CD4-positive, alpha-beta T cell treated with Interleukin-10 for 1 hour (primary cell): ENCODE results near the gene IL17RA.
"Not testable (repeated sequence)": the region's sequence is repeated elsewhere in the genome, so short reads cannot be mapped to it uniquely, and the experiment has no call there.

Source experiments
- DNase-seq: peaks from one replicate; pipeline ENCODE4 v3.0.0-alpha.2; 2020

The IL17RA gene, protein sequence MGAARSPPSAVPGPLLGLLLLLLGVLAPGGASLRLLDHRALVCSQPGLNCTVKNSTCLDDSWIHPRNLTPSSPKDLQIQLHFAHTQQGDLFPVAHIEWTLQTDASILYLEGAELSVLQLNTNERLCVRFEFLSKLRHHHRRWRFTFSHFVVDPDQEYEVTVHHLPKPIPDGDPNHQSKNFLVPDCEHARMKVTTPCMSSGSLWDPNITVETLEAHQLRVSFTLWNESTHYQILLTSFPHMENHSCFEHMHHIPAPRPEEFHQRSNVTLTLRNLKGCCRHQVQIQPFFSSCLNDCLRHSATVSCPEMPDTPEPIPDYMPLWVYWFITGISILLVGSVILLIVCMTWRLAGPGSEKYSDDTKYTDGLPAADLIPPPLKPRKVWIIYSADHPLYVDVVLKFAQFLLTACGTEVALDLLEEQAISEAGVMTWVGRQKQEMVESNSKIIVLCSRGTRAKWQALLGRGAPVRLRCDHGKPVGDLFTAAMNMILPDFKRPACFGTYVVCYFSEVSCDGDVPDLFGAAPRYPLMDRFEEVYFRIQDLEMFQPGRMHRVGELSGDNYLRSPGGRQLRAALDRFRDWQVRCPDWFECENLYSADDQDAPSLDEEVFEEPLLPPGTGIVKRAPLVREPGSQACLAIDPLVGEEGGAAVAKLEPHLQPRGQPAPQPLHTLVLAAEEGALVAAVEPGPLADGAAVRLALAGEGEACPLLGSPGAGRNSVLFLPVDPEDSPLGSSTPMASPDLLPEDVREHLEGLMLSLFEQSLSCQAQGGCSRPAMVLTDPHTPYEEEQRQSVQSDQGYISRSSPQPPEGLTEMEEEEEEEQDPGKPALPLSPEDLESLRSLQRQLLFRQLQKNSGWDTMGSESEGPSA

DNA sequence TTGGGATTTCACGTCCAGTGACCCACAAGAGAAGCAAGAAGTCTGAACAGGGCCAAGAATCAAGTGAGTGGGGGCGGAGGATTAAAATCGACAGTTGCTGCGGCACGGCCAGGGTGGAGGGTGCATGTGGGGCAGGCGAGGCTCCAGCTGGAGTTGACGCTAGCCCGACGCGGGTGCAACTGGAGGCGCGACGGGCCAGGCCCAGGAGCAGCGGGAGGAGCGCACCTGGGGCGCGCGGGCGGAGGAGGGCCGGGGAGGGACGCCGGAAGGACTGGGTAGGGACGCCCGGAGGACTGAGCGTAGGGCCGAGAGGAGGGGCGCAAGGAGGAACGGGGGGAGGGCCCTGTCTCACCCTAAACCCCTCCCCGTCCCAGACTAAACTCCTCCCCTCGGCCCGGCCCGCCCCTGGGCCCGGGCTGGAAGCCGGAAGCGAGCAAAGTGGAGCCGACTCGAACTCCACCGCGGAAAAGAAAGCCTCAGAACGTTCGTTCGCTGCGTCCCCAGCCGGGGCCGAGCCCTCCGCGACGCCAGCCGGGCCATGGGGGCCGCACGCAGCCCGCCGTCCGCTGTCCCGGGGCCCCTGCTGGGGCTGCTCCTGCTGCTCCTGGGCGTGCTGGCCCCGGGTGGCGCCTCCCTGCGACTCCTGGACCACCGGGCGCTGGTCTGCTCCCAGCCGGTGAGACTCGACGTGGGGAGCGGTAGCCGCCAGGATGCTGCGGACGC, at the start of gene IL17RA:
Gene IL17RA (plus strand): TSS at position 447 of the 723 bp plus-strand sequence. CDS start 92 bp downstream, at position 539.
- peak; percentile 96 for DNase-seq

DNA sequence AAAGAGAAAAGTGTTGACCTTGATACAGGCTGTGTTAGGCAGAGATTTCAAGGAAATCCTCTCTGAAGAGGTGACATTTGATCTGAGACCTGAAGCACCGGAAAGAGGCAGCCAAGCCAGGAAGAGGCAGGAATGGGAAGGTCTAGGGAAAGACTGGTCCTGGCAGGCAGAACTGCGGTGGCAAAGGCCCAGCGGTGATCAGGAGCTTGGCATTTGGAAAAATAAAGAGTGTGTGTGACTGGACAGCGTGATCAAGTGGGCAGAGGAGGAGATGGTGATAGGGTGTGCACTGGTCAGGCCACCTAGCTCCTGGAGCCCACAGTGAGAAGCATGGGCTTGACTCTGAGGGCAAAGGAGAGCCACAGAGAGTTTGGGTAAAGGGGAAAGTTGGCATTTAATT, 49.6 kb upstream of the IL17RA start:
- DNase-seq = no peak

DNA sequence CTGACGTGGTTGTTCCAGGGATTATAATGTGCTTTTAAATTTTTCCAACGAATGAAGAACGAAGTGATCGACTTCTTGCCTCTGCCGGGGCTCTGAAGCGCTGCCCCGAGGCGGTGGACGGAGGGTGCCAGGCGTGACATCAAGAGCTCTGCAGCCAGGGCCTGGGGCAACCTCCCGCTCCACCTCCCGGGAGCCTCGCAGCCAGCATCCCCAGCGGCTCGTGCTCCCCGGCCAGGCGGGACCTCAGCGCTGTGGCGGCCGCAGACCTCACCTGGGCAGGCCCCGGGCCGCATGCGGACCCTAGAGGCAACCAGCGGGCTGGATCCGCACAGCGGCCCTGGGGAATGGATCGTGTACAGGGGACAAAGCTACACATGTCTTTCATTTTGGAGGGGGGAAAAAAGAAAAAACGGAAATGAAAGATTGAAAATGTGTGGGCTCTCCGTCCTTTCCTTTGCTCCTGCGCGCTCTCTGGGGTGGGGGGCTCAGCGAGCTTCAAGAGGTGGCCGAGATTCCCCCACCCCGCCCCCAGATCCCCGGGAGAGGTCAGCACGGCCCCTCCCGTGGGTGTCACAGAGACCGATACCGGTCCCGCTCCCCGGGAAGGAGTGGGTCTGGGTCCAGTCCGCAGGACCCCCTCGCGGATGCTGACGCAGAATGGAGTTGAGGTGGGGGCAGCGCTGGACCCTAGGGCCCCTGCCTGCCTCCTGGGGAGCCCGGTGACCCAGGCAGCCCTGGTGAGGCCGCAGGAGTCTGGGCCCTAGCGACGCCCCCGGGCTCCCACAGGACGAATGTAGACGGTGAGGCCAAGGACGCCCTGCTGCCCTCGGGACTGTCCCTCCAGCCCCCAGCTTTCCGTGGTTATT, 48.6 kb upstream of the IL17RA start:
- DNase-seq = not testable (repeated sequence)

DNA sequence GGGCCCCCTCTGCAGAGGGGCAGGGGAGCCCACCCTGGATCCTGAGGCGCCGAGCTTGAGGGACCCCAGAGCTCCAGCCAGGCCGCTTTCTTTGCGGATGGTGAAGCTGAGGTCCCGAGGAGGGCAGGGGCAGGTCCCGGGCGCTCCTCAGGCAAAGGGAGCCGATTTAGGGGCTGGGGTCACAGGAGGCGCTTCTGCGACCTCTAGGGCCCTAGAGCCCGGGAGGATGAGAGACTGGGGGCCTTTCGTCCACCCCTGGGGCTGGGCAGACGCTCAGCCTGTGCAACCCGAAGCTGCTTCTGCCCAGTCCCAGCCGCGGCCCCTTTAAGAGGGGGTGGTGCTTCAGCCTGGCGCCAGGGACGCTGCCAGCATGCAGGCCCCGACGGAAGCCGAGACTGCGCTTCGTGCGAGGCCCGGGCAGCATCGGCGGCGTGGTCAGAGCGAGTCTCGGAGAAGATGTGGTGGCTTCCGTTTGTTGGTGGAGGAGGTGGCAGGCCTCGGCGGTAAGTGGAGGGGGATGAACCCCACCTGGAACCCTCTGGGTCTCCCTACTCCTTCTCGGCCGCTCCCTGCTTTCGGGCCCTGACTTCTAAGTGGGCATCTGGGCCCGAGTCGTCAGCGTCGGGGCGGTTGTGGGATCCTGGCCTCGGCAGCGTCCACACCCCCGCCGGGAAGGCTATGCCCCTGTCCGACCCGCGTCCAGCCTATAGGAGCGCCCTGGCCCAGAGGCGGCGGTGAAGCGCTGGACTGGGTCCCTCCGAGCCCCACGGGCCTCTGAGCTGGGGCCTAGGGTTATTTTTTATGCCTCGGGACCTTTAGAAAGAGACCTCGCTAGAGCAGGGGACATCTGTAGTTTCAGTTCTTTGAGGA, 47.7 kb upstream of the IL17RA start:
- peak; percentile 6 for DNase-seq

DNA sequence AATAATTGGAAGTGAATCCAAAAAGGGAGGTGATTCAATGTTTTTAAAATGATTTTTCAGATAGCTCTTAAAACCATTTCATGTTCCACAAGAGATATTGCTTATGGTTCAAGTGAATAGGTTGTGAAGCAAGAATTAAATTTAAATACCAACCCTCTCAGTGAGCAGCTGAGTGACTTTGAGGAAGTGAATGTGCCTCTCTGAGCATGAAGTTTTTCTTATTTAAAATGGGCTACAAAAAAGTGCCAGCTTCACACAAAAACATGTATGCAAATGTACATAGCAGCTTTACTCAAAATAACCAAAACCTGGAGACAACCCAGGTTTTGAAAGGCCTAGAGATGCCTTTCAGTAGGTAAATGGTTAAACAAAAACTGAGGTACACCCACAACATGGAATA, 41.3 kb upstream of the IL17RA start:
- no peak for DNase-seq

DNA sequence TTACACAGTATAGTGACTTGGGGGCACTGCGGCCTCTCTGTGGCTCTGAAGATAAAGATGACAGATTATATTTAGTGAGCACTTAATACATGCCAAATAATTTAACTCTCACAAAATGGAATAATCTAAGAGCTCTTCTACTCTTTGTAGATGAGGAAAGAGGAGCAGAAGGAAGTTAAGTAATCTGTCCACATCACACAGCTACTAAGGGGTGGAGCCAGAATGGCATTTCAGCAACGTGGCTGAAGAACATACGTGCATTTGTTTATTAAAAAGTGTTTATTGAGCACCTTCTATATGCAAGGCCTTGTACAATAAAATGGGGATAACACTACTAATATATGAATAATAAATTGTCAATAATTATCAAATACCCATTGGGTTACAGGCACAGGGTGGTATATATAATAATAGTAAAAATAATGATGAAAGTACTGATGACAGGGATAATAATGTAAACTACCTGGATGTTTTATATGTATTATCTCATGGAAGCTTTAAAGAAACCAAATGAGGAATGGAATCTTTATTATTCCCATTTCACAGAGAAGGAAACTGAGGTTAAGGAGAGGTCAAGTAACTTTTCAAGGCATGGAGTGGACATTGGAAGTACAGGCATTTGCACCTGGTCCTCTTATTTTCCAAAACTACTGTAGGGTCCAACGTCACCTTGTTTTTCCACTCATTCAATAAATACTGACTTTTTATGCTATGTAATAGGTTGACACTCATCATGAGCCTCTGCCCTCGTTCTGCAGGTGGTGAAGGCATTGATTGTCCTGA, 38.0 kb upstream of the IL17RA start:
- DNase-seq = no peak

DNA sequence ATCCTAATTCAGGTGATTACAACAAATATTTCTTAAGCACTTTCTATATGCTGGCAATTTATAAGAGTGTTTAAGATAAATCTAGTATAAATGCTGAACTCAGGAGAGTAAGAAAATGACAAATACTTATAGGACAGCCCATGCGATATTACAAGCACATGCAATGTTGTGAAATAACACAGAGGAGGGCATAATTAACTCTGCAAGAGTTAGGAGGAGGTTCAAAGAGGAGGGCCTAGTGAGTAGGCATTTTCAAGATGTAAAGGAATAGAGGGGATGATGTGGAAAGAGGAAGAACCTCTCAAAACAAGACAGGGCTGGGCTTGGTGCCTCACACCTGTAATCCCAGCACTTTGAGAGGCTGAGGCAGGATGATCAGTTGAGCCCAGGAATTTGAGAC, 37.1 kb upstream of the IL17RA start:
- no peak for DNase-seq

DNA sequence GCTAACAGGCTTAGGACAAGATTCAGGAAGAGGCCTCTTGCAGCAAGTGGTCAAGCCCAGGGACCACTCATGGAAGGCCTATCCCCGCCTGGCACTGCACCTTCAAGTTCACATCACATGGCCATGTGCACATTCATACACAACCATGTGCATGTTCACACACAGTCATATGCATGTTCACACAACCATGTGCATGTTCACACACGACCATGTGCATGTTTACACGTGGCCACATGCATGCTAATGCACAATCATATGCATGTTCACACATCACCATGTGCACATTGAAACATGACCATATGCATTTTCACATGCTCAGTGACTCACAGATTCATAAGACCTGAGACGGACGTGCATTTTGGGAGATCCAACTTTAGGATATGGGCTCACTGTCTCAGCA, 28.7 kb upstream of the IL17RA start:
- DNase-seq = no peak

DNA sequence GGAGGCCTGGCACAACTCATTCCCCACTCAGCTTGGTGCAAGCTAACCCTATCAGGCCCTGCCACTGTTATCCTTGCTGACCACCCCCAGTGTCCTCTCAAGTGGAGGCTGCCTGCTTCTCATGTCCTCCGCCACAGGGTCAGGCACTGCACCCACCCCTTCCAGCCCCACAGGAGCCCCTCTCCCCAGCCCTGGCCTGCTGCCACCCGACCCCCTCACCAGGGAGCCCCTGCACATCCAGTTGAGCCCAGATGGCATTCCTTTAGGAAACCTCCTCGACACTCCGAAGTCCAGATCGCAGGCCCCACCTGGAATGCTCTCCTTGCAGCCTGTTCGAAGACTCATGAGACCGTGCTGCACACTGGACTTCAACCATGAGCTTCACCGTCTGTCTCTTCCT, 28.0 kb upstream of the IL17RA start:
- no peak for DNase-seq

DNA sequence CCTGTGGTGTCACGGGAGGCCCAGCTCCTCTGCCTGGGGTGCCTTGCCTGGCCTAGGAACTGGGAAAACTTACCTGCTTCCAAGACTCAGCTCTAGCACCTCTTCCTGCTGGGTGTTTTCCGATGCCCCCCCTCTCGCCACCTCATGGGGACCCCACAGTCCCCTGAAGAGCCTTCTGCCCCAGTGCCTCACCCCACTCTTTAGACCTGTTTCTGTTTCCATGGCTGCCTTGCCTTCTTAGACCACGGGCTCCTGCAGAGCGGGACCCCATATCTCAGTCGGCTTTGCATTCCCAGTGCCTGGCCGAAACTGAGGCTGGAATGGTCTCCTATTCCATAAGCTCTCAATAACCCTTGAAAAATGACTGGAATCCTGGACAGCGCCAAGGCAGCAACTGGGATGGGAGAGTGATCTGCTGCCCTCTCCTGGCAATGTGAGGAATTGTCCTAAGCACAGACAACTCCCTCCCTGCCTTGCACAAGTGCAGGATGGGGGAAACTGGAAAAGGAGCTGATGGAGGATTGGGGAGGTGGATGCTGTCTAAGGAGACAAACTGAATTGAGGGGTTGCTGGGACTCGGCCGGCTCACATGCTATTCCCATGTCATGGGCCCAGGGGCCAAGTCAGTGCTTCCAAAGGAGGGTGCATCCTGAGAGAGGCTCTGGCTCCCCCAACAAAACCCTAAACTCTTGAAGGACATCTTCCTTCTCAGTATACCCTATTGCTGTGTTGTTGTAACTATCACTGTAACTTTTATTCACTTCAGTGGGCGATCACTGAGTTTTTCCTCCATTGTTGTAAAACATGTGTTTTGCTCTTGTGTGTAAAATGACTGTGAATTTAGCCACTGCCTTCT, 26.6 kb upstream of the IL17RA start:
- peak; percentile 50 for DNase-seq

DNA sequence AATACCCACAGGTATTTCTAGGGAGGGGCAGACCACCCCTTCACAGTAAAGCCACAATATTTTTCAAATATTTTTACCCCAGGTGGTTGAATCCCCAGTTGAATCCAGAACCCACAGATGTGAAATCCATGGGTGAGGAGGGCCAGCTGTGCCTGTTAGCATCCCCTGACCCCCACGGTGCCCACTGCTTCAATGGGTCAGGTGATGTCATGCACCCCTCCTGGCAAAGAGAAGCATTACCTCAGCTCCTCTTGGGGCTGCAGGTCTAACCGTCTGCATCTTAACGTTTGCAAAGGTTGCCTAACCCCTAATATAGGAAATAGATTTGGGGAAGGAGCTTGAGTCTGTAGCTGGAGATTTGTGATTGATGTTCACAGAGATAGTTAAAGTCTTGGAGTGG, 24.7 kb upstream of the IL17RA start:
- DNase-seq = no peak

DNA sequence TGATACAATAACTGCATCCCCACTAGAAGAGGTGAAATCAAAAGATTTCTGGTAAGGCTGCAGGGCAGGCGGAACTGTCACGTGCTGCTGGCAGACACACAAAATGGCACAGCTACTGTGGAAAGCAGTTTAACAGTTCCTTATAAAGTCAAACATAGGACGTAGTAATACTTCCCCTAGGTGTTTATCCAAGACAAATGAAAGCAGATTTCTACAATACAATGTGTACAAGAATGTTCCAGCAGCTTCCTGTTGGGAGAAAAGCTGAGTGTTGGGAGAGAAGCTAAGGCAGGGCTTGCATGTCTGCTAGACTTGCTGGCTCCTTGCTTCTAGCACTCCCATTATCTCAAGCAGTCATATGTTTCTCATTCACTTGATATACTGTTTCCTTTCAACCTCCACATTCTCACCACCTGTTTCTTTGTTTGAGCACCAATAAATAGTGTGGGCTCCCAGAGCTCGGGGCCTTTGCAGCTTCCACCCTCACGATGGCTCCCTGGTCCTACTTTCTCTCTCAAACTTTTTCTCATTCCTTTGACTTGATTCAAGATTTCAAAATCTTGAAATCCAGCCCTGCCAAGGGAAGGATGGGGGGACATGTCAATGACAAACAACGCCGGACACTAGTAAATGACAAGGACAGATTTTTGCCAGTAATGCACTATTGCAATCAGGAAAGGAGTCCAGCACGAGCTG, 21.2 kb upstream of the IL17RA start:
- DNase-seq = no peak

DNA sequence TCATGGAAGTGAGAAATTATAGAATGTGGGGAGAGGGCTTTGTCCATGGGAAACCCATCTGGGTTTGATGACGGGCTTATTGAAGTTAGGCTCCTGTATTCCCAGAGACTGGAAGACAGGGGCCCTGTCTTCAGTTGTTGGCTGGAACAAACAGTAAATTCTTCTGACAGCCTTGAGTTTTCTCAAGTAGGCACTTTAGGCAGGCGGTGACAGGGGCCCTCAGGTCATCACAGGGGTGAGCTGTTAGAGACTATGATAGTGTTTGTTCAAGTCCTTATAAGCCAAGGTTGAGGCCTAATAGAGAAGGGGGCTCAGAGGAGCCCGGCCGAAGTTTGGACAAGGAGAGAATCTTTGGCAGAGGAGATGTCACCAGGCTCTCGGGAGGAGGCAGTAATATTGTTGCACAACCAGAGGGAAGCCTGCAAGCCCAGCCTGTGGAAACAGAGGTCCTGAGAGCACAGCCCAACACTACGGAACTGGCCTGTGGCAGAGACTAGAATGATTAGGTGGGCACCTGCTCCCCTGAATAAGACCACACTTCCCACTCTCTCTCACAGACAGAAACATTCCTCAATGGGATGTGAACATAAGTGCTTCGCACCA, 20.2 kb upstream of the IL17RA start:
- no peak for DNase-seq

DNA sequence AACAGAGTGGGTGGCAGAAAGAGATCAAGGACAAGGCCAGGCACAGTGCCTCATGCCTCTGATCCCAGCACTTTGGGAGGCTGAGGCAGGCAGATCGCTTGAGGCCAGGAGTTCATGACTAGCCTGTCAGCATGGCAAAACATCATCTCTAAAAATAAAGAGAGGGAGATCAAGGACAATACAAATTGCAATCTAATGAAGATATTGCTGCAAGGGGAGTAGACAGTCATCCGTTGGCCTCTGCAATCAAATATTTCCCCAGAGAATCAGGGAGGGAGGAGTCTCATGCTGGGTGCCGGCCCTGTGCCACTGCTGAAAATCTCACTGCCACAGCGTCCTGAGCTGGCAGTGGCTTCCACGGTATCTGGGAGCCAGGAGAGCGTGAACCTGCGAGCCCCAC, 19.4 kb upstream of the IL17RA start:
- DNase-seq = no peak

DNA sequence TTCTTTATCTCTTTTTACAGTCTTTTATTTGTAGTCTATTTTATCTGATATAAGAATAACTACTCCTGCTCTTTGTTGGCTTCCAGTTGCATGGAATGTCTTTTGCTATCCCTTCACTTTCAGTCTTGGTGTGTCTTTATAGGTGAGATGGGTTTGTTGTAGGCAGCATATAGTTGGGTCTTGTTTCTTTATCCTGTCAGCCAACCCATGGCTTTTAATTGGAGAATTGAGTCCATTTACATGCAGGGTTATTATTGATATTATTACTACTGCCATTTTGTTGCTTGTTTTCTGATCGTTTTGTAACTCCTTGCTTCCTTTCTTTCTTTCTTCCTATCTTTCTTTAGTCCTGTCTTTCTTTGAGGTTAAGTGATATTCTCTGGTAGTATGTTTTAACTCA, 11.9 kb upstream of the IL17RA start:
- no peak for DNase-seq

DNA sequence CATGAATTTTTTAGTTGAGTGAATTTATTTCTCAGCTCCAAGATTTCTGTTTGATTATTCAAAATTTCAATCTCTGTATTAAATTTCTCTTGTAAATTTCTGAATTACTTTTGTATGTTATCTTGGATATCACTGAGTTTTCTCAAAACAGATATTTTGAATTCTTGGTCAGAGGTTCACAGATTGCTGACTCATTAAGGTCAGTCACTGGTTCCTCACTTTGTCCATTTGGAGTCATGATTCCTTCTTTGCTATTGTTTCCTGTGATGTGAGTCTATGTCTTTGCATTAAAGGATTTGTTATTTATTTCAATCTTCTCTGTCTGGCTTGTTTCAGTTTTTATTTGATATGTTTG, 10.2 kb upstream of the IL17RA start:
- DNase-seq = no peak

DNA sequence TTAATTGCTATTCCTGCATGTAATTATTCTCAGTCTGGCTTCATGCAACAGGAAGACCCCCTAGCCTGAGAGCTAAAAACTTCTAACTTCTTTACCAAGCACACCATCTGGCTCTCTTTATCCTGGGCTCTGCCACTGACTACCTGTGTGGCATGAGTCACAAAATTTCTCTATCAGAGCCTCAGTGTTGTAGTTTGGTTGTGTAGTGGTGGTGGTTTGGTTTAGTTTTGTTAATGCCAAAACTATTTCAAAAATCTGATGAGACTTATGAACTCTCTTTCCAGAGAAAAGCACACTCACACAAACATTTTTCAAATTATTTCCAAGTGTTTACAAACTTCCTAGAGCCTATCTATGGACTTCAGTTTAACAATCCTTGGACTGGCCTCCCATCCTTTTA, 7.5 kb upstream of the IL17RA start:
- no peak for DNase-seq

DNA sequence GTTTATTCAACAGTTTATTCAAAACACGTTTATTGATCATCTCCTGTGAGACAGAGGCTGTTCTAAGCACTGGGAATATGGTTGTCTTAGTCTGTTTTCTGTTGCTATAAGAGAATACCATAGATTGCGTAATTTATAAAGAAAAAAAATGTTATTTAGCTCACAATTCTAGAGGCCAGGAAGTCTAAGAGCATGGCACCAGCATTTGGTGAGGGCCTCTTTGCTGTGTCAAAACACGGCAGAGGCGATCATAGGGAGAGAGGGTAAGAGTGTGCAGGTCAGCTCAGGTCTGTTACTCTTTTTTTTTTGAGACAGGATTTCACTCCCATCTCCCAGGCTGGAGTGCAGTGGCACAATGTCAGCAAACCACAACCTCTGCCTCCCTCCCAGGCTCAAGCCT, 5.2 kb upstream of the IL17RA start:
- DNase-seq = no peak

DNA sequence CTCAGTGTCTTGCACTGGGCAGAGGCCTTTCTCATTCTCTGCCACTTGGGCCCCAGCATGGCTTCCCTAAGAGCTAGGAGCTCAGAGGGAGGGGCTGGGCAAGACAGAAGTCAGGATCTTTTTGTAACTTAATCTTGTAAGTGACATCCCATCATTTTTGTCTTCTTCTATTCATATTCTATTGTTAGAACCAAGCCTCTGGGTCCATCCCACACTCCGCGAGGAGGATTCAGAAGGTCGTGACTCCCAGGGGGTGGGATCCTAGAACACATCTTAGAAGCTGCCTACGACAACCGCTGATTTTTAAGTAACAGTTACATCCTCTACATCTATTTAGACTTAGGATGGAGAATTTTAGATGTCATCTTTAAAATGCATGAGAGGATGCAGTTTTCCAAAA, 1.5 kb upstream of the IL17RA start:
- no peak for DNase-seq
